Measurements from ENCODE around the gene LCE3B.

The LCE3B gene

DNA sequence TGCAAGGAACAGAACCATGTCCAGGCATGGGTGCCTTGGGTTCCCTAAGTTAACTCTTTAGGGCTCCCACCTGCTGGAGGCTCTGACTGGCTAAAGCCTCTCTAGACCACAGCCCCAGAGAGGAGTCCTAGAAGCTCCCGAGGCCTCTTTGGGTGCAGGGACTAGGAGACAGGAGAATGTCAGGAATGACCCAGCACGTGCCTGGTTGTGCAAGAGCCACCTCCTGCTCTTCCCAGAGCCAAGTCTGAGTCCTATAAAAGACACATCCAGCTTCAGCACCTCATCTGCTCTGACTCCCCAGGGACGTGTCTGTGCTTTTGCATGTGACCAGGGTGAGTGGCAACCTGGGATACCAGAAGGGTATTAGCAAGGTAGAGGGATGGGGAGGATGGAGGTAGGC is 49.5 kb downstream of the LCE3B start, which contains the start of gene LCE2D:
TSS of gene LCE2D (plus strand) at position 283 of the 400 bp plus-strand sequence. CDS start 726 bp downstream, outside the sequence.
- DNase-seq: no peak

Data from NCI-H2081 treated with DMSO at 0.1 percent for 48 hours (cell line).